Thymus (tissue), 11 donors: ENCODE results near the gene CPA5. TPM values are rescaled to one million over a fixed set of nuclear protein-coding genes. Genes with fewer than 3 reads are reported as not detected.

Experiments
- DNase-seq, 9 donors: peaks; one replicate each; pipeline ENCODE4 v3.0.0-alpha.2; 2013; ENCODE audit warnings: low spot score in 9 of 9, low read depth in 6 of 9, missing footprints in 1 of 9
- H3K27ac ChIP-seq, 2 donors: one replicate each; pipeline ENCODE4 v1.5.1; 2013; ENCODE audit warnings: control low read depth in 1 of 2, low read depth in 1 of 2, low read length in 1 of 2, mild to moderate bottlenecking in 1 of 2, moderate library complexity in 1 of 2
- H3K27me3 ChIP-seq, 2 donors: one replicate each; pipeline ENCODE4 v1.5.1; 2013; ENCODE audit warnings: low read length in 1 of 2; ENCODE audit not compliant: control insufficient read depth in 2 of 2, insufficient read depth in 1 of 2
- H3K36me3 ChIP-seq, 2 donors: one replicate each; pipeline ENCODE4 v1.5.1; 2013; ENCODE audit warnings: low read length in 1 of 2, mild to moderate bottlenecking in 1 of 2, moderate library complexity in 1 of 2; ENCODE audit not compliant: control insufficient read depth in 2 of 2, insufficient read depth in 2 of 2
- H3K4me1 ChIP-seq, 2 donors: one replicate each; pipeline ENCODE4 v1.5.1; 2013; ENCODE audit warnings: low read length in 2 of 2; ENCODE audit not compliant: control insufficient read depth in 2 of 2, insufficient read depth in 2 of 2
- H3K4me3 ChIP-seq, 2 donors: one replicate each; pipeline ENCODE4 v1.5.1; 2013; ENCODE audit warnings: low read length in 2 of 2, control low read depth in 1 of 2, mild to moderate bottlenecking in 1 of 2
- H3K9me3 ChIP-seq, 2 donors: one replicate each; pipeline ENCODE4 v1.5.1; 2013; ENCODE audit warnings: low read length in 1 of 2, mild to moderate bottlenecking in 1 of 2; ENCODE audit not compliant: control insufficient read depth in 2 of 2, insufficient read depth in 1 of 2
- WGBS: extraction: QIAGEN DNeasy Blood & Tissue Kit; methylation state at CpG from one replicate; pipeline ENCODE4 v1.1.7; 2013; 5-methylcytosine and 5-hydroxymethylcytosine counted together
- polyA plus RNA-seq: library from polyadenylated mRNA; stranded (reverse); fragments of 200-250 nt; gene quantifications from one replicate; pipeline ENCODE4 v1.2.3, GENCODE V29; 2013
- total RNA-seq: library from RNA; stranded (reverse); fragments of 120-200 nt; gene quantifications from one replicate; pipeline ENCODE4 v1.2.4, GENCODE V29; 2013
- donor health status: healthy.

The CPA5 gene
- total and polyA plus RNA-seq, 2 donors = 6.7 to 17.2 TPM

GRCh38 chr7:130352194-130353074, 7.8 kb downstream of the CPA5 start:
- WGBS = 94% methylated on average over 20 of the region's 20 CpGs
- Histone ChIP-seq H3K27ac (peak overlapping the region in 1 of 2 donors; percentile 10), H3K9me3 (peaks cover 0 to 6% of the 10 kb centered on the region in 2 donors), H3K27me3 (no peaks in the 10 kb centered on the region), H3K4me3 (no peak overlapping the region), H3K4me1 (peaks cover 2 to 47% of the 10 kb centered on the region in 2 donors), H3K36me3 (no peaks in the 10 kb centered on the region)
- DNase-seq = no peak

GRCh38 chr7:130353196-130353595, 8.6 kb downstream of the CPA5 start:
- Histone ChIP-seq H3K4me1 (peaks cover 2 to 47% of the 10 kb centered on the region in 2 donors), H3K27ac (no peak overlapping the region), H3K4me3 (no peak overlapping the region), H3K36me3 (no peaks in the 10 kb centered on the region), H3K27me3 (no peaks in the 10 kb centered on the region), H3K9me3 (peaks cover 0 to 6% of the 10 kb centered on the region in 2 donors)
- 97% methylated on average over 7 of the region's 7 CpGs for WGBS
- DNase-seq = no peak

DNA sequence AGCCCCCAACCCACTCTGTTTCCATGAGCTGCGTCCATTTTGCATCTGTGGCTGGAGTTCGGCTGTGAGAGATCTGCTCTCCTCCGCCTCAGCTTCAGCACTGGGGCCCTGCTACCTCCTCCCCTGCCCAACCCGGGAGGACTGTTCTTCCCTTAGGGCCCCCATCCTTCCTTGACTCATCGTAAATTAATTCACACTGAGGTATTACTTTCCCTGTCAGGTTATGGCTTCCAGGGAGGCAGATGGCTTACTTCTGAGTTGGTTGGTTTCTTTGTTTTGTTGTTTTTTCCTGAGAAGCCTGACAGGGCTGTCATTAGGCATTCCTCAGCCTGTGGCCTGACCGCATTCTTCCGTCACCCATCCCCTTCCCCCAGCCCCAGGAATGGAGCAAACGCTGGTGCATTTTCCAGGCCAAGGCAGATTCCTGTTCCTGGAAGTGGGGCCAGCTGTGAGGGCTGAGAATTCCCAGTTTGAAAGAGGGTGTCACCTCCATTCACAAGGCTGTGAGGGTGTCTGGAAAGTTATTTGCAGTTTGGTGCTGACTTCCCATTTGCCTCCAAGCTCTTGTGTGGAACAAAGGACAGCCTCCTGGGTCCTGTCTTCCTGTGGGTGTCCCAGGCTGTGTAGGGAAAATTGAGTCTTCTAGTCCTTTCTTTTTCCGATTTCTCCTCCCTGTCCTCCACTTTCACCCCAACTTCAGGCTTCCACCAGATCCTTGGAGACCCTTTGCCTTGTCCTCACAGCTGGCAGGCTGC, 11.7 kb downstream of the CPA5 start:
- H3K9me3 ChIP-seq = peaks cover 6 to 23% of the 10 kb centered on the region in 2 donors
- DNase-seq = no peak
- H3K27me3 ChIP-seq = no peaks in the 10 kb centered on the region
- H3K4me3 ChIP-seq = no peak overlapping the region
- H3K36me3 ChIP-seq = peaks cover 0 to 8% of the 10 kb centered on the region in 2 donors
- H3K4me1 ChIP-seq = peaks cover 2 to 28% of the 10 kb centered on the region in 2 donors
- 78% methylated on average over 9 of the region's 9 CpGs for WGBS
- peak overlapping the region; percentile 56 to 76 for H3K27ac ChIP-seq

DNA sequence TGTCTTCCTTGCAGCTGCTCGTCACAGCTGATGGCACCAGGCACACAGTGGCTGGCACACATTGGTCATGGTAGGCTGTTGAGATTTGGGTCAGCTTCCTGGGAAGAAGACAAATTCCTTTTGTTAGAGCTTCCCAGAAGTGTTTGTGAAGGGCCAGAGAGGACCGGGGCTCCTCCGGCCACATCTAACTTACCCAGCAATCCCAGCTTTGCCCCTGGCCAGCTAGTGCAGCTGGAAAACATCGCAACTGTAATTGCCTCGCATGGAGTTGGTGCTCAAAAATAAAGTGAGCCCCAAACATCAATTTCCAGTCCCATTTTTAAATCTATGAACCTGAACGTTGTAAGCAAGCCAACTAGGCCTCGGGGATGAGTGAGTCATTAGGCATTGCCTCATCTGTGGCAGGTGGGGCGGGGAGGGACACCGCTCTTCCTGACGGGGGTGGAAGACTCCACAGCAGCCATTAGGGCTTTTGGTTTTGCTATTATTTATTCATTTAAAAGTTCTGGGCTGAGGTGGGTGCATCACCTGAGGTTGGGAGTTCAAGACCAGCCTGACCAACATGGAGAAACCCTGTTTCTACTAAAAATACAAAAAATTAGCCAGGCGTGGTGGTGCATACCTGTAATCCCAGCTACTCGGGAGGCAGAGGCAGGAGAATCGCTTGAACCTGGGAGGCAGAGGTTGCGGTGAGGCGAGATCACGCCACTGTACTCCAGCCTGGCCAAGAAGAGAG, 12.4 kb downstream of the CPA5 start:
- no peak overlapping the region for H3K4me3 ChIP-seq
- no peak for DNase-seq
- H3K27me3 ChIP-seq = no peaks in the 10 kb centered on the region
- peaks cover 0 to 12% of the 10 kb centered on the region in 2 donors for H3K36me3 ChIP-seq
- peak overlapping the region; percentile 56 to 76 for H3K27ac ChIP-seq
- 94% methylated on average over 16 of the region's 16 CpGs for WGBS
- H3K4me1 ChIP-seq = peaks cover 2 to 20% of the 10 kb centered on the region in 2 donors
- peaks cover 6 to 19% of the 10 kb centered on the region in 2 donors for H3K9me3 ChIP-seq

DNA sequence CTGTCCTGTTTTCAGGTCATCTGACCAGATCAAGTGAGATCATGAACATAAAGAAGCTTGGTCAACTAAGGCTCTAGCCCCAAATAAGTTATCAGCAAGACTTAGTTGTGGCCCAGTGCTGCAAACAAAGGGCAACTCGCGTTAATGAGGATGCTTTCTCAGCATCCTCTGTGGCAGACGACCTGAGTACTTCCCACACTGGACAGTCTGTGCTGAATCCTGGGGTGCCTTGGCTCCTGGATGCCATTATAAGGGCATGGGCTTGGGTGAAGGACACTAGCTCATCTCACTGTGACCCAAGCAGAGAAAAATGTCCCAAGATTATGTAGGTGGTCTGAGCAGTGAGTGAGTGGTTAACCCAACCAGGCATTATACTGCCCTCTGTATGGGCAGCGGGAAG, 13.9 kb downstream of the CPA5 start:
- Histone ChIP-seq H3K4me3 (no peak overlapping the region), H3K27ac (no peak overlapping the region), H3K27me3 (no peaks in the 10 kb centered on the region), H3K9me3 (peaks cover 6 to 16% of the 10 kb centered on the region in 2 donors), H3K4me1 (peaks cover 2 to 25% of the 10 kb centered on the region in 2 donors), H3K36me3 (peaks cover 0 to 12% of the 10 kb centered on the region in 2 donors)
- DNase-seq = no peak
- 98% methylated on average over 4 of the region's 4 CpGs for WGBS

GRCh38 chr7:130359276-130359857, 14.8 kb downstream of the CPA5 start:
- no peak overlapping the region for H3K4me3 ChIP-seq
- H3K36me3 ChIP-seq = peaks cover 0 to 12% of the 10 kb centered on the region in 2 donors
- H3K27me3 ChIP-seq = no peaks in the 10 kb centered on the region
- peaks cover 3 to 33% of the 10 kb centered on the region in 2 donors for H3K4me1 ChIP-seq
- 97% methylated on average over 5 of the region's 5 CpGs for WGBS
- DNase-seq = no peak
- no peak overlapping the region for H3K27ac ChIP-seq
- peaks cover 6 to 16% of the 10 kb centered on the region in 2 donors for H3K9me3 ChIP-seq

- H3K27ac ChIP-seq = no peak overlapping the region
- H3K4me3 ChIP-seq = no peak overlapping the region
- 99% methylated on average over 3 of the region's 3 CpGs for WGBS
- peaks cover 0 to 12% of the 10 kb centered on the region in 2 donors for H3K36me3 ChIP-seq
- no peak for DNase-seq
- H3K27me3 ChIP-seq = no peaks in the 10 kb centered on the region
- H3K9me3 ChIP-seq = peaks cover 6 to 16% of the 10 kb centered on the region in 2 donors
- peaks cover 14 to 44% of the 10 kb centered on the region in 2 donors for H3K4me1 ChIP-seq
These were observed 15.9 kb downstream of the CPA5 start for GRCh38 chr7:130360518-130360917.

DNA sequence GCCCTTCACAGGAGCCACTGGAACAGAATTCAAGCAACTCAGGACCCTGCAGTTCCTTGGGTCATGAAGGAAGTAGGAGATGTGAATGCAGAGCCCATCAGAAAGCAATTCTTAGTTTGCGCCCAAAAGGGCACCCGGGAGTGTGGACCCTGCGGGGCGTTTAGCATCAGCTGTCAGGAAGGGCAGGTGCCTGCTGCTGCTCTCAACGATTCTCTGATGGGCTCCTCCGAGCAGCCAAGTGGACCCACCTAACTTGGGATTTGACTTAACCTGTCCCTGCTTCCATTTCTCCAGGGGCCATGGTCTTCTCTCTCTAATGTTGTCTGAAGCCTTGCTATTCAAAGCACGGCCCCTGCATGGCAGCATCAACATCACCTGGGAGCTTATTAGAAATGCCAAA, 17.1 kb downstream of the CPA5 start:
- peaks cover 0 to 12% of the 10 kb centered on the region in 2 donors for H3K36me3 ChIP-seq
- 98% methylated on average over 7 of the region's 7 CpGs for WGBS
- H3K4me3 ChIP-seq = no peak overlapping the region
- peaks cover 6 to 16% of the 10 kb centered on the region in 2 donors for H3K9me3 ChIP-seq
- no peak overlapping the region for H3K27ac ChIP-seq
- DNase-seq = no peak
- H3K27me3 ChIP-seq = no peaks in the 10 kb centered on the region
- H3K4me1 ChIP-seq = peaks cover 25 to 44% of the 10 kb centered on the region in 2 donors
